Natural killer cell (primary cell): ENCODE measurements around the gene GPR25. TPM values are rescaled to one million over a fixed set of nuclear protein-coding genes. Genes with fewer than 3 reads are reported as not detected.

Experiments used
- ATAC-seq, 3 donors: fragments of 150-1000 bp in 2 of 3; fragments of 200-7000 bp in 1 of 3; cut with Tn5 transposase; 1 replicate in 1 of 3; 2 replicates in 2 of 3; pipeline ENCODE4 v1.10.0; 2021; ENCODE audit warnings: mild to moderate bottlenecking in 2 of 3, moderate library complexity in 2 of 3
- DNase-seq, 2 donors: peaks; one replicate each; pipeline versions ENCODE4 v3.0.0 to v3.0.0-alpha.2; 2013 to 2021; ENCODE audit warnings: mixed read lengths in 1 of 2
- H3K27ac ChIP-seq: one replicate; pipeline ENCODE4 v1.5.1; 2013; ENCODE audit warnings: mild to moderate bottlenecking, low read length
- H3K27me3 ChIP-seq: one replicate; pipeline ENCODE4 v1.6.1; 2013; ENCODE audit warnings: low read length; ENCODE audit not compliant: control insufficient read depth, insufficient read depth
- H3K36me3 ChIP-seq: one replicate; pipeline ENCODE4 v1.6.1; 2013; ENCODE audit warnings: low read length; ENCODE audit not compliant: control insufficient read depth, insufficient read depth
- H3K4me1 ChIP-seq: one replicate; pipeline ENCODE4 v1.6.1; 2013; ENCODE audit warnings: low read length; ENCODE audit not compliant: control insufficient read depth, insufficient read depth
- H3K4me3 ChIP-seq: one replicate; pipeline ENCODE4 v1.5.1; 2013; ENCODE audit warnings: low read length
- H3K9me3 ChIP-seq: one replicate; pipeline ENCODE4 v1.6.1; 2013; ENCODE audit warnings: low read length; ENCODE audit not compliant: control insufficient read depth, insufficient read depth
- H3K27ac Mint-ChIP-seq, 2 donors: one replicate each; pipeline ENCODE4 v1.8.0; 2022; ENCODE audit warnings: mild to moderate bottlenecking in 2 of 2, mixed read lengths in 2 of 2, moderate library complexity in 1 of 2
- H3K27me3 Mint-ChIP-seq, 2 donors: one replicate each; pipeline ENCODE4 v1.8.0; 2022; ENCODE audit warnings: low read depth in 2 of 2, mixed read lengths in 2 of 2
- H3K36me3 Mint-ChIP-seq: one replicate; pipeline ENCODE4 v1.8.0; 2022; ENCODE audit warnings: mixed read lengths
- H3K4me1 Mint-ChIP-seq, 2 donors: one replicate each; pipeline ENCODE4 v1.8.0; 2022; ENCODE audit warnings: mixed read lengths in 2 of 2
- H3K4me3 Mint-ChIP-seq: one replicate; pipeline ENCODE4 v1.8.0; 2022; ENCODE audit warnings: mild to moderate bottlenecking, moderate library complexity, mixed read lengths
- H3K9me3 Mint-ChIP-seq, 2 donors: one replicate each; pipeline ENCODE4 v1.8.0; 2022; ENCODE audit warnings: mixed read lengths in 2 of 2
- WGBS: methylation state at CpG from one replicate; pipeline ENCODE4 v1.1.7; 2013; ENCODE audit warnings: missing lambda C conversion rate; ENCODE audit not compliant: insufficient coverage; 5-methylcytosine and 5-hydroxymethylcytosine counted together
- intact Hi-C: fragments of 100-400 bp; cut with micrococcal nuclease; formaldehyde crosslinking; loops from one replicate; pipeline ENCODE4 v1.14.2; 2022
- total RNA-seq, 4 donors: library from RNA; stranded (reverse); fragments of 120-200 nt in 1 of 4; gene quantifications; one replicate each; pipeline versions ENCODE4 v1.2.3 to v1.2.4, GENCODE V29; 2013 to 2022
- TF ChIP-seq, protein P1 (sequence below): fragments of 200-600 bp; IDR thresholded peaks from one replicate; pipeline ENCODE4 v1.8.0; 2022; ENCODE audit warnings: antibody characterized with exemption

GPR25 gene
- total RNA-seq, 3 donors from 2014 or later (not counting 1 experiment from before 2014, with no cell fraction given) = 2.1 to 9.4 (median 2.7) TPM

- Histone ChIP-seq H3K36me3 (no peaks in the 10 kb centered on the region), H3K4me1 (peaks cover 62% of the 10 kb centered on the region), H3K9me3 (no peaks in the 10 kb centered on the region), H3K27me3 (peaks cover 7% of the 10 kb centered on the region), H3K27ac (no peak overlapping the region), H3K4me3 (no peak overlapping the region)
- TF ChIP-seq, protein P1, sequence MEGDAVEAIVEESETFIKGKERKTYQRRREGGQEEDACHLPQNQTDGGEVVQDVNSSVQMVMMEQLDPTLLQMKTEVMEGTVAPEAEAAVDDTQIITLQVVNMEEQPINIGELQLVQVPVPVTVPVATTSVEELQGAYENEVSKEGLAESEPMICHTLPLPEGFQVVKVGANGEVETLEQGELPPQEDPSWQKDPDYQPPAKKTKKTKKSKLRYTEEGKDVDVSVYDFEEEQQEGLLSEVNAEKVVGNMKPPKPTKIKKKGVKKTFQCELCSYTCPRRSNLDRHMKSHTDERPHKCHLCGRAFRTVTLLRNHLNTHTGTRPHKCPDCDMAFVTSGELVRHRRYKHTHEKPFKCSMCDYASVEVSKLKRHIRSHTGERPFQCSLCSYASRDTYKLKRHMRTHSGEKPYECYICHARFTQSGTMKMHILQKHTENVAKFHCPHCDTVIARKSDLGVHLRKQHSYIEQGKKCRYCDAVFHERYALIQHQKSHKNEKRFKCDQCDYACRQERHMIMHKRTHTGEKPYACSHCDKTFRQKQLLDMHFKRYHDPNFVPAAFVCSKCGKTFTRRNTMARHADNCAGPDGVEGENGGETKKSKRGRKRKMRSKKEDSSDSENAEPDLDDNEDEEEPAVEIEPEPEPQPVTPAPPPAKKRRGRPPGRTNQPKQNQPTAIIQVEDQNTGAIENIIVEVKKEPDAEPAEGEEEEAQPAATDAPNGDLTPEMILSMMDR = no peak
- intact Hi-C loops = no loop called here
- ATAC-seq = no peak
- Mint-ChIP-seq H3K4me3 (peak overlapping the region; percentile 85), H3K9me3 (no peaks in the 10 kb centered on the region), H3K36me3 (no peaks in the 10 kb centered on the region), H3K4me1 (peaks cover 49 to 54% of the 10 kb centered on the region in 2 donors), H3K27me3 (peaks cover 7 to 25% of the 10 kb centered on the region in 2 donors), H3K27ac (no peak overlapping the region)
- WGBS = 92% methylated on average over 5 of the region's 5 CpGs
- no peak for DNase-seq
Measured at GRCh38 chr1:200875416-200875815, 2.6 kb downstream of the GPR25 start.

GRCh38 chr1:200877010-200877409, 4.2 kb downstream of the GPR25 start:
- peaks cover 35 to 39% of the 10 kb centered on the region in 2 donors for H3K4me1 Mint-ChIP-seq
- no peaks in the 10 kb centered on the region for H3K9me3 Mint-ChIP-seq
- intact Hi-C loops = no loop called here
- H3K4me3 Mint-ChIP-seq = peak overlapping the region; percentile 2
- WGBS = 85% methylated on average over 3 of the region's 3 CpGs
- Histone ChIP-seq H3K9me3 (no peaks in the 10 kb centered on the region), H3K27ac (no peak overlapping the region), H3K27me3 (peaks cover 7% of the 10 kb centered on the region), H3K4me1 (peaks cover 47% of the 10 kb centered on the region), H3K36me3 (no peaks in the 10 kb centered on the region), H3K4me3 (no peak overlapping the region)
- H3K27me3 Mint-ChIP-seq = peaks cover 7 to 25% of the 10 kb centered on the region in 2 donors
- H3K27ac Mint-ChIP-seq = no peak overlapping the region
- ATAC-seq (no peak), DNase-seq (no peak)
- TF ChIP-seq, protein P1 = no peak
- H3K36me3 Mint-ChIP-seq = no peaks in the 10 kb centered on the region

DNA sequence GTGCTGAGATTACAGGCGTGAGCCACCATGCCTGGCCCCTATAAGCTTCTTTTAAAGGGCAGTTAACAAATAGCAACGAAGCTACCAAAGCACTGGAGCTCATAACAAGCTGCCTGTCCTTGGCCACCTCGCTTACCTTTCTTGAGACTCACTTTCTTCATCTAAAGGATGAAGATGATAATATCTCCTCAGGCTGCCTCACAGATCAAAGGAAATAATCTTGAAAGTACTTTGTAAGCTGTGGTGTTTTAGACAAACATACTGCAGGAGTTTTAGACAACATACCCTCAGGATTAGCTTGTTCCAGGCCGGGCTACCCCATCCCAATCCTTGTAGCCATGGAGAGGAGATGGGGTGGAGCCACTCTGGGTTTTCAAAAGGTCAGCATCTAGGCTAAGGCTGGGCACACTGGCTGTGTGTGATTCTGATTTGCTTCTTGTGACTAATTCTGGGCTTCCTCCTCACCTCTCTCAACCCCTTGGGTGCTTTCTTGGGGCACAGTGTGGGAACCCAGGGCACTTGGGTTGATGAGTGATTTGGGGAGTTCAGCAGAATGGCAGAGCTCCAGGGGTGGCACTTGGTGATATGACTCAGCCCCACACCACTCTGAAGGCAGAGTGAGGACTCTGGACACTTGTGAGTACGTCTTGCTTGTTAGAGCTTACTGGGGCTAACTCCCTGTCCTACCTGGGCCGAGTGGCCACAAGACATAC, 5.2 kb downstream of the GPR25 start:
- Mint-ChIP-seq H3K27me3 (peaks cover 7 to 25% of the 10 kb centered on the region in 2 donors), H3K27ac (no peak overlapping the region), H3K4me3 (no peak overlapping the region), H3K9me3 (no peaks in the 10 kb centered on the region), H3K4me1 (peaks cover 34 to 35% of the 10 kb centered on the region in 2 donors), H3K36me3 (no peaks in the 10 kb centered on the region)
- Histone ChIP-seq H3K9me3 (no peaks in the 10 kb centered on the region), H3K27me3 (peaks cover 7% of the 10 kb centered on the region), H3K4me1 (peaks cover 37% of the 10 kb centered on the region), H3K4me3 (no peak overlapping the region), H3K27ac (no peak overlapping the region), H3K36me3 (no peaks in the 10 kb centered on the region)
- intact Hi-C loops = no loop called here
- DNase-seq (peak in 1 of 2 donors; percentile 65), ATAC-seq (peak in 2 of 3 donors; percentile 44 to 64)
- 68% methylated on average over 5 of the region's 6 CpGs for WGBS
- TF ChIP-seq, protein P1 = no peak
